Peyer's patch (tissue), 4 donors: ENCODE results near the gene KCMF1.

Experiments used
- CTCF ChIP-seq, 6 experiments: fragments of 450-650 bp in 4 of 6; fragments of 200-600 bp in 2 of 6; sonication (generic) in 1 of 6; IDR thresholded peaks; one replicate each; pipeline ENCODE4 v1.5.1; 2017 to 2019; ENCODE audit warnings: antibody characterized with exemption in 6 of 6, mild to moderate bottlenecking in 3 of 6, moderate library complexity in 1 of 6
- POLR2A ChIP-seq, 2 donors: fragments of 450-650 bp; IDR thresholded peaks; one replicate each; pipeline ENCODE4 v1.5.1; 2017; ENCODE audit warnings: antibody characterized with exemption in 2 of 2, mild to moderate bottlenecking in 2 of 2, moderate library complexity in 2 of 2

DNA sequence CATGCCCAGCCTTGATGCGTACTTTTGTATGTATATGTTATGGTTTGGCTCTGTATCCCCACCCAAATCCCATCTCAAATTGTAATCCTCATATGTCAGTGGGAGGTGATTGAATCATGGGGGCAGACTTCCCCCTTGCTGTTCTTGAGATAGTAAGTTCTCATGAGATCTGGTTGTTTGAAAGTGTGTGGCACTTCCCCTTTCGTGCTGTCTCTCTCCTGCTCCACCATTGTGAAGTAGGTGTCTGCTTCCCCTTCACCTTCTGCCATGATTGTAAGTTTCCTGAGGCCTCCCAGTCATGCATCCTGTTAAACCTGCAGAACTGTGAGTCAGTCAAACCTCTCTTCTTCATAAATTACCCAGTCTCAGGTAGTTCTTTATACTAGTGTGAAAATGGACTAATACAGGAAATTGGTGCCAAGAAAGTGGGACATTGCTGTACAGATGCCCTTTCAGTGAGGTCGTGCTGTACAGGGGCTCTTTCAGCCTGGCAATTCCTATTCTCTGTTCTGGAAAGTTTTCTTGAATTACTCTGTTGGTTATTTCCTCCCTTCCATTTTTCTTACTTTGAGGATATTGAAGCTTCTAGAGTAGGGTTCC lies 38.2 kb downstream of the KCMF1 start:
- TF ChIP-seq CTCF (IDR thresholded peaks at IDR 0.05) (no peak), POLR2A (IDR thresholded peaks at IDR 0.05) (no peak)
